NCI-H2107 (cell line): Measurements from ENCODE around the gene DBNL.

Experiments
- DNase-seq: peaks from one replicate; lab custom pipeline; 2025; lab: John Stamatoyannopoulos, UW

The DBNL gene

DNA sequence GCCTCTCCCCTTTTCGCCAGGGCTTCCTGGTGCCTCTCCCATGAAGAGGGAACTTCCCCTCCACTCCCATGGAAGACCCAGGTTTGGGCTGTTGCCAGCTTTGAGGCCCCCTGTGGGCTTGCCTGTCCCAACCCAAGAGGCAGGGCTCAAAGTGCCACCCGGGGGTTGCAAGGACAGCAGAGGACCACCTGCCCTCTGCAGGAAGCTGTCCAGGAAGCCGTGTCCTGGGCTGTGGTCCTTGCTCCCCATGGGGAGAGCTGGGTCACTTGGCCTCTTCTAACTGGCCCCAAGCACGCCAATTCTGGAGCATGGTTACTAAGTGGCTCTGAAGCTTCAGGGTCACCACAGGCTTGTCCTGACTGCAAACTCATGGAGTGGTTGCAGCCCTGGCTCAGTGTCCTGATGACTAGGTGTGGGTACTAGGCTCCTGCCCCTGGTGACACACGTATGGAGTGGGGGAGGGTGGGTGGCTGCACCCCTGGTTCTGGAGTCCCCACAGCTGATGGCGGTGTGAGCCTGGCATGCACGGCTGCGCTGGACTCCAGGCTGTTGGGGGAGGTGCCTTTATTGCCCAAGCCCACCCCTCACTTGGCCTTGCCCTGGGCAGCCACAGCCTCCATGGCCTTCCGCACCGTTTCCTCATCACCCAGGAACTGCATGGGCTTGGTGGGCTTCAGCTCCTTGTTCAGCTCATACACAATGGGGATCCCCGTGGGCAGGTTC is 17.8 kb downstream of the DBNL start:
- no peak for DNase-seq

DNA sequence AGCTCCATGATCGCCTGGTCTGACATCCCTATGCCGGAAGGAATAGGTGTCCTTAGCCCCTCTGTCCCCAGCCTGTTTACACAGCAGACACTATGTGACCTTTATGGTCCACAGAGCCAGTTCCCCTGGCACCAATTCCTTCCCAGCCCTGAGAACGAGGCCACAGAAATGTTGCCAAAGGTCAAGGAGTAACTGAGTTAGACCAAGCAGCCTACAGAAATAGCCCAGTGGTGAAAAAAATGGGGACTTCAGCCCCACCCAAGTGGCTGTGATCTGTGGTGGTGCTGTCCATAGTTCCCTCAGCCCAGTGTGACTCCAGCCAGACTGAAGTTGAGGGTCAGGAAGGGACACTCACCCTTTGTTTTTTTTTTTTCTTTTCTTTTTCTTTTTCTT is 18.4 kb downstream of the DBNL start:
- DNase-seq, result no peak

DNA sequence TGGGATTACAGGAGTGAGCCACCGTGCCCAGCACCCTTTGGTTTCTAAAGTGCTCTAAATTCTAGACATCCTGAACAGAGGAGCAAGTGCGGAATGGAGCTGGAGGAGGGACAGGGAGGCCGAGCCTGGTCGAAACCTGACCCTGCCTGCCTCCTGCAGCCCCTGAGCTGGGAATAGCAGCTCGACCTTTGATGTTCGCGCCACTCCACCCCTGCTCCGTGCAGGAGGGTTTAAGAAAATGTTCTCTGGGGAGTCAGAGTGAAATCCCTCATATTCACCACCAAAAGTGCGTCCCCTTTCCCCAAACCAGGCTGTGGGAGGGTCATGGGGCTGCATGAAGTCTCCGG is 19.0 kb downstream of the DBNL start:
- no peak for DNase-seq

DNA sequence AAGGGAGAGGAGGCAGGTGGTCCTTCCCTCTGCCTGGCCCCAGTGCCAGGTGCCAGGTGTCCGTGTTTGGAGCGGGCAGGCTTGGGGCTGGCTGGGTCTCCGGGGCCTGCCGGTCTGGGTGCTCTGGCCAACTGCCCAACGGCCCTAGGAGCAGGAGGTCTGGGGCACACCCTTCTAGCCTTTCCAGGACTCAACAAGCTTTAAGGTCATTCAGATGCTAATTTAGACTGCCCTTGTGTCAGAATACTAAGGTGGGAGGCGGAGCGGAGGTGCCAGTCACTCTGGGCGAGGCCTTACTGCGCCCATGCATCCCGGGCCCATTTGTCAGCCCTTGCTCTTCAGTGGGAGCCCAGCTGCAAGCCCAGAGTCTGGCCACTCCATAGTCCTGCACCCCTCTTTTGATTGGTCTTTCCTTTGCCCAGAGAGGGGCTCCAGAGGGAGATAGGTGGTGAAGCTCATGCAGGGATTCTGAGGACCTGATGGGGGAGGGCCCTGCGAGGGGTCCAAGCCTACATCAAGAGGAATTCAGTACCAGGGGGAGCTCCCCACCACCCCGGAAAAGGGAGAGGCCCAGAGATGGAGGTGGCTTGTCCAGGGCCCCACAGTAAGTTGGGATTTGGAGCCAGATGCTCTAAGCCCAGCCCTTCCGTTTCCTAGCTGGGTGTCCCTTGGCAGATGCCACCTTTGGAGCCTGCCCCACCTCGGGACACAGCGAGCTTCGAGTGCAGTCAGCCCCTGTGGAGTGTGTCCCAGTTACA is 19.6 kb downstream of the DBNL start:
- no peak for DNase-seq

DNA sequence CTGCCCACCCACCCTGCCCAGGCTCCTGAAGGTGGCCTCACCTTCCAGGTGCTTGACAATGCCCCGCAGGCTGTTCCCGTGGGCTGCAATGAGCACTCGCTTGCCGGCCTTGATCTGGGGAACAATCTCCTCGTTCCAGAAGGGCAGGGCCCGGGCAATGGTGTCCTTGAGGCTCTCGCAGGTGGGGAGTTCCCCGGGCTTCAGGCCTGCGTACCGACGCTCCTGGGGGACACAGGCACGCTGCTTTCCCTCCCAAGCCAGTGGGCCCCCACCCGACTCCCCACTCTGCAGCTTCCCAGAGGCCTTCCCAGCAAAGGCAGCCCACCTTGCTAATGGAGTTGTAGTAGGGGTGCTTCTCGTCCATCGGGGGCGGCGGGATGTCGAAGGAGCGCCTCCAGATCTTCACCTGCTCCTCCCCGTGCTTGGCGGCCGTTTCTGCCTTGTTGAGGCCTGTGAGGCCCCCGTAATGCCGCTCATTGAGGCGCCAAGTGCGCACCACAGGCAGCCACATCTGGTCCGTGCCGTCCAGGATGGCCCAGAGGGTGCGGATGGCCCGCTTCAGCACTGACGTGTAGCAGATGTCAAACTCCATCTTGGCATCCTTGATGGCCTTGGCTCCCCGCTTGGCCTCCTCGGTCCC is 20.4 kb downstream of the DBNL start:
- no peak for DNase-seq

DNA sequence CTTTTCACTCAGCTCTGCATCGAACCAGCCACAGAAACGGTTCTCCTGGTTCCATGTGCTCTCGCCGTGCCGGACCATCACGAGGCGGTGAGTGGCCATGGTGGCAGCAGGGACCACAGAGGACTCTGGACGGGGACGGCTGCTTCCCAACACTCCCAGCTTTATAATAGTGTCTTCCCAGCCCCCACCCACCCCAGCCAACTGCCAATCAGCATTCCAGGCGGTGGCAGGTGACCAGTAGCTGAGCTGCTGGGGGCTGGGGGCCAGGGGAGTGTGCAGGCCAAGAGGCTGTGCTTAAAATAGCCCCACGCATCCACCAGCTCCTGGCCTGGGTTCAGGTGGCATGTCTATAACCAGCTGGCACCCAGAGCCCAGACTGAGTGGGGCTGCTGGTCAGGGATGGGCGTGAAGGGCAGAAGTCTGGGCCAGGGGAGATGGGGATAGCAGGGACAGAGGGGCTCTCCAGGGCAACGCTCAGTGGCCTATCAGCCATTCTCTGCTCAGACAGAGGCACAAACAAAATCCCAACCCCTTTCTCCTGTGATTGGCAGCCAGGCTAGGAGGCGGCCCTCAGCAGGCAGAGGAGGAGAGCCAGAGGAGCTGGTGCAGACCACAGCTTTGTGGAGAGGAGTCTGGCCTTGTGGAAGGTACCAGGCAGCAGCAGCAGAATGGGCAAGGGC is 21.1 kb downstream of the DBNL start, which contains the start of gene PGAM2:
Gene PGAM2, minus strand, starts transcription at position 137 of the 680 bp plus-strand sequence. Its CDS starts 38 bp downstream, at position 99.
- no peak for DNase-seq

DNA sequence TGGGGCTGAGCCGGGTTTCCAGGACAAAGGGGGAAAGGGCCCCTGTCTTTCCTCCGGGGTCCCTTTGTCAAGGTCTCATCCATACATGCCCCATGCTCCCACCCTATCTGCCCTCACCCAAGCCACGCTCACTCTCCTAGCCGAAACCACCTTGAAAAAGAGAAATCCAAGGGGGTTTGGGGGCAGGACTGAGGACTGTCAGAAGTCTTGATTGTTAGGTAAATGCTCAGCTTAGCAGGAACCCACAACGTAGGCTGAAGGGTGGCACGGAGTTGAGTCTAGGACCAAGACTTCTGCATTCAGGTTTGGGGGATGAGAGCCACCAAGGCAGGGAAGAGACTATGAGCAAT is 21.6 kb downstream of the DBNL start:
- no peak for DNase-seq

DNA sequence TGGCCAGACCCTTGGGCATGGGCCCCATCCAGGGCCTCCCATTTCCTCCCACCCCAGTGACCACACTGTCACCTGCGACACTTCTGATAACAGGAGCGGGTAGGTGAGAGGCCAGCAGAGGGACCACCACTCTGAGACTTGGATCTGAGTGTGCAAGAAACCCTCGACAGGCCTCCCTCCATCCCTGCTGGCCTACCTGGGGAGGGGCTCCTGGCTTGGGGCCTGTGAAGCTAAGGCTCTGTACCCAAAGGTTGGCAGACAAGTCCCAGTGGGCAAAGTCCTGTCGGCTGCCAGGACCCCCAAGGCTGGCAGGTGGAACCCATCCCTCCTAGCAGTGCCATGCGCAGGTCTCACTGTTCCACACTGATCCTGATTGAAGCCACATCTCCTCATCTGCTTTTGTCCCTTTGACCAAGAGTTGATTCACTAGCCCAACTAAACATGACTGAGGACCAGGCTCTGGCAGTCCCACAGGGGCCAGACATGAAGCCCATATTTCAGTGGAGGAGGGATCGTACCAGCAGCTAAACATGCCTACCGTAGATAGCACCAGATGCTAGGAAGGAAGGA is 22.1 kb downstream of the DBNL start:
- no peak for DNase-seq

DNA sequence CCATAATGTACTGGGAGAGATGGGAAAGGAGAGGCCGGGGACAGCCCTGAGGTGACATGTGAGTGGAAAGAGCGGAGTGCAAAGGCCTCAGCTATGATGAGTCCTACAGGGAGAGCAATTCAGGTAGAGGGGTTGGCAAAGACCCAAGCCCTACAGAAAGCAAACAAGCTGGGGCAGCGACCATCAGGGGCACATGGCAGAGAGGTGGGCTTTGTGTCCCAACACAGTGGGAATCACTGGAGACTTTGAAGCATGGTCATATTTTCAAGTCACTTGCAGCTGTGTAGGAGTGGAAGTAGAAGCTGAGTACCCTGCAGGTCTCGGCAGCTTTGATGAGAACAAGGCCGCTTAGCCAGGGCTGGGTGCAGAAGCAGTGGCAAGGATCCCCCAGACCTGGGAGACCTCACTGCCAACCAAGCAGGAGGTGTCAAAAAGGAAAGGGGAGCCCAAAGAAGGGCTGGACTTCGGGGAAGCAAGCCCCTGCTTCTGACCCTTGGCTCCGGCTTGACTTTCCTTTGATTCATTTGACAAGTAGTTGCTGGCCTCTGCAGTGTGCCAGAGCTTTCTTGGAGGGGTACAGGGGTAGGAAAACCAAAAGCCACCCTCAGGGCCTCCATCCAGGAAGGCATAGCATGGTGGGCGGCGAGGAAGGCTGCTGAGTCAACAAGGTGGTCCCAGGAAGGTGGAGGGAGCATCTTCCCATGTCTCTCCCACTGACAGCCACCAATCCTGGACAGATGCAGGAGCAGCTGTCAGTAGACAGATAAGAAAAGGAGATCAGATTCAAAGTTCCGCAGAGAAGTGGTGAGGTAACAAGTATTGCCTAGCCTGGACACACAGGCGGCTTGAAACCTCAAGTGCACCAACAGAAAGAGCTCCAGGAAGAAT is 22.8 kb downstream of the DBNL start:
- no peak for DNase-seq

DNA sequence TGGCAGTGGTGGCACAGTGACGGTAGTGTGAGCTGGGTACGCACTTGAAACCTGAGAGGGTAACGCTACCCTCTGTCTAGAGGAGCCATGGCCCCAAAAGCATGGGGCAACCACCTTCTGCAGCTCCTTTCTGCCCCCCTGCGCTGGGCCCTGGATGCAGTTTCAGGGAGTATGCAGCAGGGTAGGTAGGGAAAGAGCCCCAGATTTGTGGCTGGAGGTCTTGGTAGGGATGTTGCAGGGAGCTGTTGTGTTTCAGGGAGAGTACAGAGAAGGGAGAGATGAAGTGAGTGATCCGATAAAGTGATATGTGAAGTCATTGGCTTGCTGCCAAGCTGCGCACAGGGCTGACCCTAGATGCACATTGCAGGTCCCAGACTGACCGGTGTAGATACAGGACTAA is 23.6 kb downstream of the DBNL start:
- DNase-seq, result no peak

DNA sequence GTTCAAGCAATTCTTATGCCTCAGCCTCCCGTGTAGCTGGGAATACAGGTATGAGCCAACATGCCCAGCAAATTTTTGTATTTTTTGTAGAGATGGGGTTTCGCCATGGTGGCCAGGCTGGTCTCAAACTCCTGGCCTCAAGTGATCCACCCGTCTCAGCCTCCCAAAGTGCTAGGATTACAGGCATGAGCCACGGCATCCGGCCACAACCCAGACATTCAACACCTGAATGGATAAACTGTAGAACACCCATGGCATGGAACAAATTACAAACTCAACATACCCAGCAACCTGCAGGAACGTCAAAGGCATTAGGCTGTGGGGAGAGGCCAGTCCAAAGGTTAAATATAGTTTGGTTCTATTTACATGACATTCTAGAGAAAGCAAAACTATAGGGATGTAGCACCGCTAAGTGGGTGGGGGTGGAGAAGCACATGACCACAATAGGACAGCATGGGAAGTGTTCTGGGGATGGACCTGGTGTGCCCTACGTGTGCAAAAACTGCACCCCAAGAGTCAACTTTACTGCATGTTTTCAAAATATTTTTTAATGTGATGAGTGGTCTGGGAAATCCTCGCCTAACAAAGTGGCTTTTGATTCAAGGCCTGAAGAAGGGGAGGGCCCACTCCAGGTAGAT is 27.3 kb downstream of the DBNL start:
- no peak for DNase-seq

DNA sequence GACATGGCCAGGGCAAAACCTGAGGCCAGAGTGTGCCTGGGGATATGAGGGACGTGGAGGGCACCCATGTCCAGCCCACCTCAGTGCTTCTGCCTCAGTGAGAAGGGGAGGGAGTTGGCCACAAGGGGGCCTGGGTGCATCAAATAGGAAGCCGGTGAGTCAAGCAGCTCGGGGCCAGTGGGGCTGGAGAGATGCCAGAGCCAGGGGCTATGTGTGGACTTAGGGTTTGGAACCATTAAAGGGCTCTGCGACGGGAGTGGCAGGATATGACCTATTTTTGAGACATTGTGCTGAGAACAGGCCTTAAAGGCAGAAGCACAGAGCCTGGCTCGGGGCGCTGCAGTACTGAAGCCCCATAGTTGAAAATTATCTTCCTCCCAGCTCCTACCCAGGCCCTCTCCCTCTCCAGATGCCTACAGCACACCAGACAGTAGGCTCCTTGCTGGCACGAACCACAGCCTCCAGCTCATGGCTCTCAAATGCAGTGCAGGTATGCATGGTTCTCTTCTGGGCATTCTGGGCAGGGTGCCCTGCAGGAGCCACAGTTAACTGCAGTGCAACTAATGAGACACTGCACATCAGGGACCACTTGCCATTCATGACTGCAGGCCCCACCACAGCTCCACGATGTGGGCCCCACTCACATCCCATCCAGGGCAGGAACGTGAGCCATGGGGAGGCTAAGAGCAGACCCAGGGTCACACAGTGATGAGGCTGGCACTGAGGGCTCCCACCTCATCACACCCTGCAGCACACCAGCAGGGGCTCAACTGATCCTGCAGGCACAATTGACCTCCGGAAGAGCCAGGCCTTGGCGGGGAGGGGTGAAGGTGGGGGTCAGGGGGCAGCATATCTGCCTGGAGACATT is 28.1 kb downstream of the DBNL start:
- DNase-seq, result no peak

DNA sequence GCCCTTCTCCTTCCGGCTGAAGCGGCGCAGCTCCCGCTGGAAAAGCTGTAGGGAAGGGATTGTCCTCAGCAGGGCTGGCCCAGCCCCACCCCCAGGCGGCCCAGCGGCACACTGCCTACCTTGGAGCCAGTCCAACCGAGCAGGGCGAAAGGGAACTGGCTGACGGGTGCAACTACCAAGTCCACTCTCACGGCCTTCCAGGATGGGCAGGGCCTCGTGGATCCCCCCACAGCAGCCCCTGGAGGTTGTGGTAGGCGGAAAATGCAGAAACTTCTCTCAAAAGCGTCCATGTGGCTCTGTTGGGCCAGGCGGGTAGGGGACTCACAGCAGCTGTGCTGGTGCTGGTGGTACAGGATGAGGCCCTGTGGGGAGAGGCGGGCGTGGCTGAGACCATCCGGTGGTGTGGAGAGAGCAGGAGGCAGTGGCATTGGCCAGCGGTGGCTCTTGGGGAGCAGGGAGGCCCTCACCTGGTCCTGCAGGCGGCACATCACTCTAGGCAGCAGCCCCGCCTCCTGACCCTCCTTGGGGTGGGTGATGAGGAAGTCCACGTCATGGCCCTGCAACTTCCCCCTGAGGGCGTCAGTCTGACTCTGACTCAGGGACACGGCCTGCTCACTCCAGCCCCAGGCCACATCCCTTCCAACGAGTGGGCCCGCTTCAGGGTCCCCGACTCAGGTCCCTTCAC is 29.3 kb downstream of the DBNL start:
- no peak for DNase-seq

DNA sequence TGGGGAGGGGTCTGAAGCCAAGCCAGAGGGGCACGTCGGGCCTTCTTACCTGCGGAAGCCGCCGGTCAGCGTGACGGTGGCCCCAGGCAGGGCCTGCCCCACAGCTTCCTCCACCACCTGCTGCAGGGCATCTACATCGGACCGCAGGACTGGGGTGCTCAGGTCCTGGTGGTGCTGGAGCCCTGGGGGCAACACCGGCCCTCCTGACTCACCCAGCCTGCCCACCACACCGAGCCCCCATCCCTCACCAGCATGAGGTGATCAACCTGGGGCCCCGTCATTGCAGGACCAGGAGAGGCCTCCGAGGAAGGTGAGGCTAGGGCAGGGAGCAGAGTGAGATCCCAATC is 29.8 kb downstream of the DBNL start:
- no peak for DNase-seq

DNA sequence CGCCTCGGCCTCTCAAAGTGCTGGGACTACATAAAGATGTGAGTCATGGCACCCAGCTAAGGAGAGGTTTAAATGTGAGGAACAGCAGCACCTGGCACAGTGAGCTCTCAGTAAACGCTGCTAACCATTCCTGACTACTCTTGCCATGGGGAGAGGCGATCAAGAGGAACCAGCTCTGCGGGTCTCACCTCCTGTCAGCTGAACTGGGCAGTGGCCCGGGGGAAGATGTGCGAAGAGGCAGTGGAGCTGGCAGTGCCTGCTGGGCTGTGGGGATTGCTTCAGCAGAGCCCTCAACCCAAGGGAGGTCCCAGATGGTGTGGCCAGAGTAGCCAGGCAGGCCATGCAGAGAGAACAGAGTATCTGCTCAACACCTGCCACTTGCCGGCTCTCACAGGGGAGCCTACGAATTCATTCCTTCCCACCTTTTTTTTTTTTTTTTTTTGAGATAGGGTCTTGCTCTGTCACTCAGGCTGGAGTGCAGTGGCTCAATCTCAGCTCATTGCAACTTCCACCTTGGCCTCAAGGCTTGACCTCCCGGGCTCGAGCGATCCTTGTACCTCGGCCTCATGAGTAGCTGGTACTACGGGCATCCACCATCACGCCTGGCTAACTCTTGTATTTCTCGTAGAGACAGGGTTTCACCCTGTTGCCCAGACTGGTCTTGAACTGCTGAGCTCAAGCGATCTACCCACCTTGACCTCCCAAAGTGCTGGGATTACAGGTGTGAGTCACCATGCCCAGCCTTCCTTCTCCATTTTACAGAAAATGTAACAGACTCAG is 31.0 kb downstream of the DBNL start:
- no peak for DNase-seq

DNA sequence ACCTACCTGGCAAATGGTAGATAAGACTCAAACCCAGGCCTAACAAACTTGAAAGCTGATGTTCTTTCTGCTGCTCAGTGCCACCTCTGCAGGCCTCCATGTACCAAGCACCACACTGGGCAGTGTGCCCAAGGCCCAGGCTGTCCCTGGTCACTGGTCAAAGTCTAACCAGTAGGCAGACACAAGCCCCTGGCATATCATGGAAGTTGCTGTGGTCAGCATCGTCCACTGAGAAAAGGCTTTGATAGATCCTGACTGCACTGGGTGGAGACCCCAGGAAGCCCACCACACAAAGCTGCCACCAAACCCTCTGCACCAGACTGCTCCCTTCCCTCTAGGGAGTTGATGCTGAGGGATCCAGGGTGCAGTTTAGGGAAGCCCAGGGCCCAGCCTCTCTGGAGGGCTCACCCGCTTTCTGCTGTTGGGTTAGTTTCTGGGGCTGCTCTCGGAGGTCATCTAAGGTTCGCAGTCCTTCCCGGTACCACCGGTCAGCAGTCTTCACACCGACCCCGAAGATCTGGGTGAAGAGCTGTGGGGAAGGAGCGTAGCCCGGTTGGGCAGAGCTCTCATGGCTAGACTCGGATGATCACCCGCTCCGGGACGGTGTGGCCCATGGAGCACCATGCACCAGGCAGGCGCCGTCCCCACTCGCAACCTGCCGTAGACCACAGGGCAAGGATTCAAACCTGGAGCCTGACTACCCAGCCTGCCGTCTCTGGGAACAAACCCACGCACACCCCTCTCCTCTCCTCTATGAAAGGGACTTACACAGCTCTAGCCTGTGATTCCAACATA is 31.8 kb downstream of the DBNL start:
- DNase-seq, result no peak

DNA sequence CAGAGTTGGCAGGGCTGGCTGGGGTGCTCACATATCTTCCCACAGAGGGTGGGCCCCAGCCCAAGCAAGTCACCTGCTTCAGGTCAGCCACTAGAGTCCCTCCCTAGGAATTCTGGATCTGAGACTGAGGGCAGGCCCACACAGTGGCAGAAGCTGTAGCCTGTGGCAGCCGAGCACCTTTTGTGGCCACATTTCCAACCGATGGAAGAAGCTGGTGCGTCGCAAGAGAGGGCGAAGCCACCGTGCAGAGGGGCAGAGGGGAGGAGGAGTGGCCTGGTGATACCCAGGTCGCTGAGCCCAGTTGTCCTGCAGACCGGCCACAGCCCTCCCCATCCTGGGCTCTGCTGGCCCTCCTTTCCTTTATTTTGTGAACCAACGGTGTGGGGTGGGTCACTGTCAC is 32.6 kb downstream of the DBNL start:
- DNase-seq, result no peak

DNA sequence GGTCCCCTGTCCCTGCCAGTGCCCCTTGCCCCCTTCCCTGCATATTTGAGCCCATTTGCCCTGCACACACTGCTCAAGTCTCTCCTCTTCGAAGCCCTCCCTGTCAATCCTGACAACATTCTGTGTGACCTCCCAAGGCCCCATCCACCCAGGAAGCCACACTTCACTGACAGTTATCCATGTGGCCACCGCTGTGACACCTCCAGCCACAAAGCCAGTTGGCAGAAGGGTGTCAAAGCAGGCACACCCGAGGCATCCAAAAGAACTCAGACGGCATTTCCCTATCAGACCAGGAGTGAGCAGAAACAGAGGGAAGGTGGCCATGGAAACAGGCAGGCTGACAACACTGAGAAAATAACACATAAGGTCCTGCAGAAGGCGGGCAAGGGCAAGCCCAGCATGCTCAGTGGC is 33.2 kb downstream of the DBNL start:
- no peak for DNase-seq
